GM03348 (cell line): ENCODE results near the gene PHLDB2.

Source experiments
- DNase-seq: peaks from one replicate; pipeline ENCODE4 v3.0.0; 2012; ENCODE audit warnings: low spot score

PHLDB2 gene

GRCh38 chr3:111851511-111851954 lies 7.5 kb upstream of the PHLDB2 start:
- peak; percentile 67 for DNase-seq

- DNase-seq, result no peak
Measured at GRCh38 chr3:111852540-111852939, 6.5 kb upstream of the PHLDB2 start.

- DNase-seq, result no peak
Measured at GRCh38 chr3:111853068-111853467, 6.0 kb upstream of the PHLDB2 start.

- no peak for DNase-seq
Measured at GRCh38 chr3:111854990-111855389, 4.1 kb upstream of the PHLDB2 start.

- no peak for DNase-seq
Measured at GRCh38 chr3:111856501-111856900, 2.6 kb upstream of the PHLDB2 start.

- DNase-seq, result no peak
Measured at GRCh38 chr3:111857474-111857873, 1.6 kb upstream of the PHLDB2 start.

- DNase-seq, result no peak
Measured at GRCh38 chr3:111858642-111859041, 423 bp upstream of the PHLDB2 start.

GRCh38 chr3:111859974-111860859 lies 1.2 kb downstream of the PHLDB2 start:
- DNase-seq, result peak; percentile 79

- DNase-seq, result no peak
Measured at GRCh38 chr3:111861391-111861790, 2.3 kb downstream of the PHLDB2 start.

GRCh38 chr3:111862415-111862814 lies 3.4 kb downstream of the PHLDB2 start:
- DNase-seq, result no peak

- no peak for DNase-seq
Measured at GRCh38 chr3:111862974-111863373, 3.9 kb downstream of the PHLDB2 start.

GRCh38 chr3:111863942-111864694 lies 5.1 kb downstream of the PHLDB2 start:
- DNase-seq, result no peak

GRCh38 chr3:111864821-111865656 lies 6.0 kb downstream of the PHLDB2 start:
- DNase-seq, result peak; percentile 44

GRCh38 chr3:111867889-111868426 lies 8.9 kb downstream of the PHLDB2 start:
- no peak for DNase-seq

GRCh38 chr3:111870620-111871019 lies 11.6 kb downstream of the PHLDB2 start:
- no peak for DNase-seq

GRCh38 chr3:111871809-111872623 lies 13.0 kb downstream of the PHLDB2 start:
- DNase-seq, result no peak

GRCh38 chr3:111872979-111873378 lies 13.9 kb downstream of the PHLDB2 start:
- DNase-seq, result no peak

GRCh38 chr3:111874177-111874820 lies 15.2 kb downstream of the PHLDB2 start:
- DNase-seq, result peak; percentile 48

- DNase-seq, result no peak
Measured at GRCh38 chr3:111881480-111881879, 22.4 kb downstream of the PHLDB2 start.

- no peak for DNase-seq
Measured at GRCh38 chr3:111882194-111882593, 23.1 kb downstream of the PHLDB2 start.

GRCh38 chr3:111882799-111883198 lies 23.7 kb downstream of the PHLDB2 start:
- no peak for DNase-seq
